A673 (cell line): Measurements from ENCODE around the gene IFI44.

ENCODE experiments used
- CTCF ChIP-seq: fragments of 300-800, 200-600 bp; sonication (generic); conservative IDR thresholded peaks from 2 replicates; pipeline ENCODE4 v1.5.1; 2017; ENCODE audit warnings: low read depth, mild to moderate bottlenecking, antibody characterized with exemption, low read length, moderate library complexity, mixed read lengths
- EZH2 ChIP-seq: fragments of 200-600 bp; sonication (generic); IDR thresholded peaks from 2 replicates; pipeline ENCODE4 v1.6.1; 2017; ENCODE audit warnings: borderline replicate concordance, low read depth, mild to moderate bottlenecking, mixed read lengths, antibody characterized with exemption, low read length; ENCODE audit not compliant: poor library complexity, severe bottlenecking

GRCh38 chr1:78690516-78690915, 40.9 kb downstream of the IFI44 start:
- TF ChIP-seq EZH2 (no peak), CTCF (no peak)
